Activated CD4-positive, CD25-positive, alpha-beta regulatory T cell treated with anti-CD3 and anti-CD28 coated beads, Interleukin-2, amount 50 U/mL, for 16 hours (primary cell): ENCODE measurements around the gene CDHR3.
A peak's percentile ranks its signal among the peaks of the same experiment; 100 is the strongest.

Experiments used
- DNase-seq: peaks from one replicate; pipeline ENCODE4 v3.0.0-alpha.2; 2020; ENCODE audit warnings: low read depth, low spot score

The CDHR3 gene

GRCh38 chr7:106064771-106065574 is 101.9 kb downstream of the CDHR3 start:
- no peak for DNase-seq

- DNase-seq = no peak
Observed at GRCh38 chr7:106065575-106066500, 102.8 kb downstream of the CDHR3 start.

DNA sequence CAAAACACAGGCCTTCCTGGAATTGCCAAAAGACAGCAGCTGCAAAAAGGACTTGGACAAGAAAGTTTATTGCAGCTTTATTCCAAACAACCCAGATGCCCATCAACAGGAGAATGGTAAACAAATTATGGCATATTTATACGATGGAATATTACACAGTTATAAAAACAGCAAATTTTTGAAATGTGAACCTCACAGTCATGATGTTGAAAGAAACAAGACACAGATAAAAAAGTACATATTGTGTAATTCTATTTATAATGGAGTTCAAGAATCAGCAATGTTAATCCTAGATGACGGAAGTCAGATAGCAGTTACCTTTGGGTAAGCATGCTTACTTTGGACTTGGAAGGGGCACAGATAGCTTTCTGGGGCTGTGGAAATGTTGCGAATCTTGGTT is 104.6 kb downstream of the CDHR3 start:
- DNase-seq = no peak

GRCh38 chr7:106068538-106068961 is 105.5 kb downstream of the CDHR3 start:
- no peak for DNase-seq

DNA sequence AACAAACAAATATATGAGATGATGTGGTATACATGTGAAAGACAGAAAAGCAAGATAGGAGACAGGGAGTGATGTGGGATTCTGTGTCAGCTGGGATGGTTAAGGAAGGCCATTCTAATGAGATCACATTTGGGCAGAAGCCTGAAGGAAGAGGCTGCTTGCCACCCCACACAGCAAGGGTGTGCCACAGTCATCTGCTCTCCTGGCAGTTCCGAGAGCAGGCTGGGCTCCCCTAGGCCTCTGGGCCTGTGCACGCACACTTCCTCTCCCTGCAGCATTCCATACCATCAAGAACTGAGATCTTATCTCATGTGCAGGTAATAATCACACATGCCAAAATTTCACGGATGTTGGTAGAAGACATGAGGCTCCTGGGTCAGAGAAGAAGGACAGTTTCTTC is 105.9 kb downstream of the CDHR3 start:
- DNase-seq = no peak

DNA sequence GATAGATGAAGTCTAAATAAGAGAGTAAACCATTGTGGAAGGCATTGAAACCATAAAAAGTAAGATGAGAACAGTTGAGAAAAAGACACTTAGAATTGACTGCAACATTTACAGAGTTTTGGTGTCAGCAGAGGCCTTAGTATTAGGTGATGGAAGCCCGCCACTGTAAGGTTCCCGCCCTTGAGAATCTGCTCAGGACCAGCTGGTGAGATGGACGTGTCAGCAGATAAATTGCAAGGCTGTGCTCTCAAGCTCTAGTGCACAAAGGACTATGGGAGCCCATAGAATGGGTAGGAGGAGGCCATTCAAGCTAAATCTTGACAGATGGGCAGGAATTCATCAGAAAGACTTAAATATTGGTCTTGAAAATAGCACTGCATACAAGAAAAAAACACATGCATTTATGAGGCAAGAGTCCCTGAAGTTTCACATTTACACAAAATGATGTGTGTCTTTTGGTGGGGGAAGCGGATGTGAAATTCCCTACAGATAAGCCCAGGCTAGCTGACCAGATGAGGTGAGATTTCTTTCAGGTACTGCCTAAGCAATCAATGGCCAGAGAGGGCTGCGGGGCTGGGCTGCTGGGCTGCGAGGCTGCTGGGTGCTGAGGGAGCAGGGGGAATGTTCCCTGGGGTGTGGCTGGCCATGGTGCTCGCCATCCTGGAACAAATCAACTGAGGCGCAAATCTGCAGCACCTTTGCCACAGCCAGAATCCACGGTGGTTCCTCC is 106.6 kb downstream of the CDHR3 start:
- DNase-seq = no peak

DNA sequence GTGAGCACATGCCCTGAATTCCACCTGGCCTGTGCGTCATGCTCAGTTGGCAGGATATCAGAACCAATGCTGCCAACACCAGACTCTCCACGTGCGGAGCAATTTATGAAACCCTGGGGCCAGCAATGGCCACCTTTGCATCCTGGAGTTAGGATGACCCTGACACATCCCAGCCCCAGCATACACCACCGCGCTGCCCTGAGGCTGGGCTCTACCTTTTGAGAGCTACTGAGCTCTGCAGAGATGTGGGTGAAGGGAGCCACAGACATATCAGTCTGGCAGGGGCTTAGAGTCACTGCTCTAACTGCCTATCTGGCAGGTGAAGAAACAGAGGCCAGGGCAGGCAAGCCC is 107.1 kb downstream of the CDHR3 start:
- no peak for DNase-seq

DNA sequence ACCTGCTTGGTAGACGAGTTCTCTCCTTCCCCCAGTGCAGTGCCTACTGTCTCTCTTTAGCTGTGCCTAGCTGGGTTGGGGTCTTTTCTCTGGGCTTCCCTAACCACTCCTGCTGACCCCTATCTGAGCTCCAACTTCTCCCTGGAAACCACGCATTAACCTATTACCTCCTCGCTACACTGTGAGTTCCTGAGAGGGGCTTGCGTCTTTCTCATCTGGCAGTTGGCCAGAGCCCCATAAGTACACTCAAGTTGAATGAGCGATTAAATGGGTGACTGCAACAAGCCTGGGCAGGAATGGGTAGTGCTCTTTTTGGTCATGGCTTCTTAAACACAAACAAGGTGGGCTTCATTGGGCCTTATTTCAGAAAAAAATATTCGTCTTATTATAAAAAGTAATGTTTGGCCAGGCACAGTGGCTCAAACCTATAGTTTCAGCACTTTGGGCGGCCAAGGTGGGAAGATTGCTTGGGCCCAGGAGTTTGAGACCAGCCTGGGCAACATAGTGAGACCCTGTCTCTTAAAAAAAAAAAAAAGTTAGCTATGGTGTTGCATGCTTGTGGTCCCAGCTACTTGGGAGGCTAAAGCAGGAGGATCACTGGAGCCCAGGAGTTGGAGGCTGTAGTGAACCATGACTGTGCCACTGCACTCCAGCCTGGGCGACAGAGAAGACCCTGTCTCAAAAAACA is 107.6 kb downstream of the CDHR3 start:
- DNase-seq = no peak

GRCh38 chr7:106071356-106071998 is 108.4 kb downstream of the CDHR3 start:
- peak; percentile 3 for DNase-seq

GRCh38 chr7:106071999-106072714 is 109.1 kb downstream of the CDHR3 start:
- DNase-seq = no peak

- no peak for DNase-seq
Observed at GRCh38 chr7:106072715-106073091, 109.6 kb downstream of the CDHR3 start.

DNA sequence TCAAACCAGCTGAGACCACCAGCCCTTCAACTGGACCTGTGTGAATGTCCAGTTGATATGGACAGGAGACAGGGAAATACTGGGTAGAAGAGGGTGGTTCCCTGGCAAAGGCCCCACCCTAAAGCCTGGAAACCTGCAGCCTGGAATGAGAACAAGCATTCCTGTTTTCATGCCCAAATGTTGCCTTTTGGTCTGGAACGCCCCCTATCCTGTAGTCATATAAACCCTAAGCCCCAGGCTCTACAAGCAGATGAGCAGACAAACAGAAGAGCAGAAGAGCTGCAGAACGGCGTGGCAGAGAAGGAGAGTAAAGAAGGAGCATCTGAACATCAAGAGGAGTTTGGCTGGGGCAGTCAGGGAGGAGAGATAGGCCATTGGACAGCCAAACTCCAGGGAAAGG is 110.6 kb downstream of the CDHR3 start:
- no peak for DNase-seq

DNA sequence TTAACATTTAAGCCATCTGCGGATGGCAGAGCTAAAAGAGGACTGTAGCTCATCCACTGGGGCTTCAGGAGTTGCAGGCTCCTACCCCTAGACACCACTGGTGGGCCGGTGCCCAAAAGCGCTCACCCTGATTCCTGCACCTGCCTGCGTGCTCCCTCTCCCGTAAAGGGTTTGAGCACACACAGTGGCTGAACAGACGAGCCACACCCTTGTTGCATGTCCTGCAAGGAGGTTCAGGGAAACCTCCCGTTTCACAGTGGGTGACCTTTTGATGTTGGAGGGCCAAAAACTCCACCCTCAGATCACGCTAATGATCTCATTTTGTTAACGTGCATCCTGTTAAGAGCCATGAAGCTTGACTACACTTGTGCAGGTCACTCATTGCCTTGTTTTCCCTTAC is 111.2 kb downstream of the CDHR3 start:
- DNase-seq = no peak

- DNase-seq = no peak
Observed at GRCh38 chr7:106075937-106076336, 112.9 kb downstream of the CDHR3 start.

DNA sequence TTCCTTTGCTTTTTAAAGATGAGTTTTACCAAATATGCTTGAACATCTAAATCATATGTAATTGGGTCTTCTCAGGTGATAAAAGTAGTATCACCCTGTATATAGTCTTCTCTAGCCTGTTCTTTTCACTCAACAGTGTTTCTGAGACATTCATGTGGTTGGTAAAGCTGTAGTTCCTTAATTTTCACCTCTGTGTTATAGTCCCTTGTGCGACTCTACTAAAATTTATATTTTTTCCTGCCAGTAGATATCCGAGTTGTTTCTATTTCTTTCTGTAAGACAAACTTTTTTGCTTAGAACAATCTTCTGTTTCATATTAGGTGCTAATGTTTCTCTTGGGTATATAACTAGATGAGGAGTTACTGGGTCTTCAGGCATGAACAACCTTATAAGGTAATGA is 113.5 kb downstream of the CDHR3 start:
- DNase-seq = no peak

- DNase-seq = no peak
Observed at GRCh38 chr7:106080300-106080987, 117.4 kb downstream of the CDHR3 start.

DNA sequence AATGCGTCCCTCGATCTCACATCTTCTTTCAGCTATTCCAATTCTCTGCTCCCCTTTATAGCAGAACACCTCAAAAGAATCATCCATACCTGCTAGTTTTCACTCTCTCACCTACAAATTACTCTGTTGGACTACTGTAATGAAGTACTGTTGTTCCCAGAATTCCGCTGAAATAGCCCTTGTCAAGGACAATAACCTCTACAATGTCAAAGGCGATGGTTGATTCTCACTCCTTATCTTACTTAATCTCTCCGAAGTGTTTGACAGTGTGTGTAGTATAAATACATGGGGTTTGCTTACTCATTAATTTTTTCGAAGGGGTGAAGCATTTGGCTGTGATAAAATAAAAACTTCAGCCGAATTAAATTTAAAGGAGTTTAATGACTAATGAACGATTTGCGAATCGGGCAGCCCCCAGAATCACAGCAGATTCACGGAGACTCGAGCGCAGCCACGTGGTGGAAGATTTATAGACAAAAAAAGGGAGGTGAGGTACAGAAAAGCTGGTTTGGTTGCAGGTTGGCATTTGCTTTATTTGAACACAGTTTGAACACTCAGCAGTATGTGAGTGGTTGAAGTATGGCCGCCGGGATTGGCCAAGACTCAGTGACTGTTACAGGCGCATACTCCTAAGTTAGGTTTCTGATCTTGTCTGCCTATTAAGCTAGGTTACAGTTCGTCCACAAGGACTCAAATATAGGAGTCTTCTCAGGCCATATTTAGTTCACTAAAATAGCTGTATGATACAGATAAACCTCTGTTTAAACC is 119.2 kb downstream of the CDHR3 start:
- DNase-seq = no peak
